Endometrial microvascular endothelial cells (primary cell): ENCODE results near the gene CHRM2. TPM values are rescaled to one million over a fixed set of nuclear protein-coding genes. Genes with fewer than 3 reads are reported as not detected.

Source experiments
- in situ Hi-C: cut with HindIII; loops from 2 replicates; pipeline ENCODE4 v1.10.0; 2017; ENCODE audit warnings: low sequenced_read_pairs, low pct_unique_long_range_greater_than_20kb; ENCODE audit errors: inconsistent ontology term
- total RNA-seq: library from RNA; depleted of rRNA; stranded (reverse); fragments of >200 nt; gene quantifications from one replicate; pipeline ENCODE4 v1.2.3, GENCODE V29; 2015; ENCODE audit errors: inconsistent ontology term

CHRM2 gene
- total RNA-seq, 1 donor from 2014 or later = not detected

DNA sequence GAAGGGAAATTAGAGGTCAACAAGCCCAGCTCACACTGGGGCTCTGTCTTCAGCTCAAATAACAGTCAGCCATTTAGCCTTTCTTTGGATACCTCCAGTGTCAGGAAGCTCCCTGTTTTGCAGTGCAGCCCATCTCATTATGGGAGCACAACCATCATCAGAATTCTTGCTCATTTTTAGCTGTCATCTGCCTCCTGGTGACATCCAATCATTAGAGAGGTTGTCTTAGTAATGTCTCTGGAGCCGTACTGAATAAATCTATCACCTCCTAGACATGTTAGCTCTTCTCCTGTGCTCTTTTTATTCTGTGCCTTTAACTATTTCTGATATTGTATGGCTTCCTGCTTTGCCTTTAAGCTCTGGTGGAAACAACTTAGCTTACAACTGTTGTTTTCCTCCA is 74.5 kb downstream of the CHRM2 start:
- in situ Hi-C loops = no loop called here

DNA sequence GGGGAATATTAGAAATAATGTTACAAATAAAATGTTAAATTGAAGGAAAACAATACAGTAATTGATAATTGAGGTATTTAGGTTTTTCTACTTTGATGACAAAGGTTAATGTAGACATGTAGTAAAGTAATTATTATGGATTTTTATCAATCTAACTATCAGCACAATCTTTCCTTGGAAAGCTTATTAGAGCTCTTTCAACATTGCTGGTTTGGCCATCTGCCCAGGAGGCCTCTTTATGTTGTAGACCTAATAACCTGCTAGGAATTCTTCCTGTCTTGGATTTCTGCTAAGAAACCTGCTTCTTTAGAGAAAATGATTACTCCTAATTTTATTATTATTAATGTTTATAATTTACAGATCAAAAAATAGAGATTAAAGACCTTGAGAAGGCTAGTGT is 78.9 kb downstream of the CHRM2 start:
- in situ Hi-C loops = no loop called here

DNA sequence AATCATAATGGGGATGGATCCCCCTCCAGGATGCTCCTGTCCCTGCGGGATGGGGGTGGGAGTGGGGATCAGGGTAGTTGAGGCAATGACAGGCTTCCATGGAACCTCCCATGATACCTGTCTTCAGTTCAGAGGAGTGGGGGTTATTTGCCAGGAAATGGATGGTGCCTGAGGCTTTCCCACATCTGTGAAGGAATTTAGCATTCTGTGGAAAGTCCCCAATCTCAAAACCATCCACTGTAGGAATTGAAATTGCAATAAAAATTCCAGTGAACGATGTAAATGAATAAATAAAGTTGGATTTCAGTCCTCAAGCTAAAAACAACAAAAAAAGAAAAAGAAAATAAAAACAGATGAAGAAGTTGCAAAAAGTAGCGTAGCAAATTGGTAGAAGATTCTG is 81.9 kb downstream of the CHRM2 start:
- in situ Hi-C loops = no loop called here

DNA sequence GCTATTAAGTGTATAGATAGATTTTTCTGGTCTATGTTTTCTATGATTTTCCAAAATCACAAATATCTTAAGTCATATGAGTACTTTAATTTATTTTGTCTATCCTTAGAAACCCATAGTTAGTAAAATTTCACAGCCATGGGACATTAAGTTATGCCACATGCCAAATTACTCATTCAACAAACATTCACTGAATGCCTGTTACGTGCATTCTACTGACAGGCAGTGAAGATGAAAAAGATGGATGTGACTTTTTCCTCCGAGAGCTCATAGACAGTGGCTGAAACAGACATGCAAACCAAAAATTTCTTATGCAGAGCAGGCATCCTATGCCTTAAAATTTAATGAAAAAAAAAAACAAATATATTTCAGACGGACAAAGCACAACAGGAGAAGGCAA is 84.9 kb downstream of the CHRM2 start:
- in situ Hi-C loops = no loop called here

DNA sequence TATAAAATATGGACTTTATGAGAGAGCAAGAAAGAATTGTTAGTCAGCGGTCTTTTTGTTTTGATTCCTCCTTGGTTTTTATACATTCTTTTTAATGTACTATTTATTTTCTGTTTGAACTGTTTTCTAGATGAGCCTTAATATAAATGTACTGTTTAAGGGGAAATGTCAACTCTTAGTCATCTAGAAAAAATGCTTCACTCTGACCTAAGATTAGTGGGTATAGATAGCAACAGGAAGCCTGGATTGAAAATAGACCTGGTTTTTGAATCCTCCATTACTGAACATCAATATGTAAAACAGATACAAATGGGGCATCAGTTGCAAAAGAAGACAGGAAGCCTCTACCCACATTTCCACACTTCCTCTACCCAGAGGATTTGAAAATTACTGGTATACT is 87.8 kb downstream of the CHRM2 start:
- in situ Hi-C loops = no loop called here

DNA sequence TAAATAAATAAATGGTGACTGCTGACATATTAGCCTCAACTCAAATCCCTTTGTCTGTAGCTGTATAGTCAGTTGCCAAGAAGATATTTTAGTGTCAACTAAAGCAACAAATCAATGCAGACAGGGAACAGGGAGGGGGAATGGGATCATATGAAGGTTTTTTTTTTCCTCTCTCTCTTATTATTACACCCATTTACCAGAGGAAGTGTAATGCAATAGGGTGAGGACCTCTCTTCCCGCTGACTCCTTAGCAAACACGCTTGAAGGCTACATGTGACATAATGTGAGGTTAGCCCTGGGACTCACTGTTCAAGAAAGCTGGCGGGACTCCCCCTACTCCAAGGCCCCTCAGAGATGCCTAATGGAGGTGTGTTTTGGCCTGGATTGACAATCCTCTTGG is 88.2 kb downstream of the CHRM2 start:
- in situ Hi-C loops = no loop called here

DNA sequence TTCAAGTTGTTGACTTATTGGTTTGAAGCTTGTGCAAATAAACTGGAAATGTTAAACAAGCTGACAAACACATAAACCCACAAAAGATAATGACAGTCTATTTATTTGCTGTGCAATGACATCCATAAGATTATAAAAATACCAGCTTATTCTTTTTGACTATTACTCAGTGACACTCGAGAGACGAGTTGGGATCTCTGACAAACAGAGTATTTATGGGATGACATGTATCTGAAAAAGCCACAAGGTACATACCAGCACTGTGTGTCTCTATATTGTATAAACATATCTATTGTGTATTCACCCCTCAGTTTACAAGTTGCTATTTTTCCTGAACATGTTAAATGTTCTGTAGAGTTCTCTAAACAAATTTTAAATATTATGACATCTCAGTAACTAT is 88.9 kb downstream of the CHRM2 start:
- in situ Hi-C loops = no loop called here

DNA sequence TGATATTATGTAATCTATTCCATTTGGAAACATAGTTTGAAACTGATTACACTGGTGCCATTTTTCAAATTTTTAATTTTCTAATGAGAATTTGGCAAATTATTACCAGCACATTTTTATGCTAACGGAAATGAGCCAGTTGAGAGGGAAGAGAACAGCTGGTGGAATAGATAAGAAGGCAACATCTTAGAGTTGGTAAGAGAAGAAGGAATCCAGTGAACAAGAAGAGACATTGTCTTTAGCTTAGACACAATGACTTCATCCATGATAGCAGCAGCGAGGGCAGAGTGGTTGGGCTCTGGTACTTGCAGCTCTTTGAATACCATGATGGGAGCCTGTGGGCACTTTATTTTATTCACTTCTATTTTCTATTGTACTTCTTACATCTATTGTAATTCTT is 89.6 kb downstream of the CHRM2 start:
- in situ Hi-C loops = no loop called here

DNA sequence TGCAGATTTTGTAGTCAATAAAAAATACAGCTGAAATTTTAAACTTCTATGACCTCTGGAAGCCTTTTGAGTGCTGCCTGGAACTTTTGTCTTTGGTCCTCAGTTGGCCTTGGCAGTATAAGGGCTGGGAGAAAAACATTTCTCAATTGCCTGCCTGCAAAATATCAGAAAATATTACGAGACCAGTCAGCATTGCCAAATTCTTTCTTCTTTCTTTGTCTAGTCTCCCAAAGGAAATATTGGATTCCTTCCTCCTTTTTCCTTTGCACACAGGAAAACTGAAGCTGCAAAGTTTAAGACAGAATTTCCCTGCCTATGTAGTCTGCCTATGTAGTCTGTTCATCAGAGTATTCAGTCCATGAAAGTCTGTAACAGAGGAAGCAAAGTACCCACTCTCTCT is 95.9 kb downstream of the CHRM2 start:
- in situ Hi-C loops = no loop called here

DNA sequence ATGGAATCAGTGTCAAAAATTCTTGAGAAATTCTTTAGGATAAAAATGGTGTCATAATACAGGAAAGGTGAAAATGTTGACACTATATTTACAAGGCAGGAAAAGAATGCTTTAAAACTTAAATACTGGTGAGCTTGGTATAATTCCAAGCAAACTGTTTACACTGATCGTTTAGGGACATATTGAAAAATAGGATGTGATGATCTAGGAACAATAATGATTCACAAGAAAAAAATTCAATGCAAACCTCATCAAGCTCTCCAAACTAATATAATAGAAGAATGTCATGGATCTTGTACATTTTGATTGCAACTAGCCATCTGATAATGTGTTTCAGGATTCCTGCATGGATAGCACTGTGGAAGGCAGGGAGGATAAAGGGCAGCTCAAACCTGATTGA is 98.4 kb downstream of the CHRM2 start:
- in situ Hi-C loops = no loop called here

DNA sequence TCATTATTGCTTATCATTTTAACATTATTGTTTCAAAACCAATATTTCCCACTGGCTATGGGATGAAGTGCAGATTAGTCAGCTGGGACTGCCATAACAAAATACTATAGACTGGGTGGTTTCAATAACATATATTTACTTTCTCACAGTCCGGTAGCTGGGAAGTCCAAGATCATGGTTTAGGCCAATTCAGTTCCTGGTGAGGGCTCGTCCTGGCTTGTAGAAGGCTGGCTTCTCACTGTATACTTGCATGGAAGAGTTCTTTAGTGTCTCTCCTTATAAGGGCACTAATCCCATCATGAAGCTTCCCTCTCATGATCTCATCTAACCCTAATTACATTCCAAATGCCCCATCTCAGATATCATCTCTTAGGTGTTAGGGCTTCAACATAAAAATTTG is 101.3 kb downstream of the CHRM2 start:
- in situ Hi-C loops = no loop called here

DNA sequence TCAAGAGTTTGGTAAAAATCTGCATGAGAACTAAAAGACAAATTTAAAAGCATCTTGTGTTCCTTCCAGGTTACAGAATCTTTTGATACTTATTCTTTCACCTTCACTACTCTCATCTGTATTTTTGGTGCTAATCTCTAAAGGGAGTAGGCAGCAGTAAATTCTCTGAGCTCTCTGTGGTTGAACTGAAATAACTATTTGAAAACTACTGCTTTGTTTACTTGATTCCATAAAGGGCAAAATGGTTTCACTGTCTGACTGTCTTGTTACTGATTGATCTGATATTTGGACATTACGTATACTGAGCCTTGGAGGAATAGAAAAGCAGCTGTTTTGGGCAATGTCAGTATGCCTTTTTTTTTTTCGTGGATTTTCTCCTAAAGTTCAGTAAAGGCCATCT is 103.3 kb downstream of the CHRM2 start:
- in situ Hi-C loops = no loop called here

DNA sequence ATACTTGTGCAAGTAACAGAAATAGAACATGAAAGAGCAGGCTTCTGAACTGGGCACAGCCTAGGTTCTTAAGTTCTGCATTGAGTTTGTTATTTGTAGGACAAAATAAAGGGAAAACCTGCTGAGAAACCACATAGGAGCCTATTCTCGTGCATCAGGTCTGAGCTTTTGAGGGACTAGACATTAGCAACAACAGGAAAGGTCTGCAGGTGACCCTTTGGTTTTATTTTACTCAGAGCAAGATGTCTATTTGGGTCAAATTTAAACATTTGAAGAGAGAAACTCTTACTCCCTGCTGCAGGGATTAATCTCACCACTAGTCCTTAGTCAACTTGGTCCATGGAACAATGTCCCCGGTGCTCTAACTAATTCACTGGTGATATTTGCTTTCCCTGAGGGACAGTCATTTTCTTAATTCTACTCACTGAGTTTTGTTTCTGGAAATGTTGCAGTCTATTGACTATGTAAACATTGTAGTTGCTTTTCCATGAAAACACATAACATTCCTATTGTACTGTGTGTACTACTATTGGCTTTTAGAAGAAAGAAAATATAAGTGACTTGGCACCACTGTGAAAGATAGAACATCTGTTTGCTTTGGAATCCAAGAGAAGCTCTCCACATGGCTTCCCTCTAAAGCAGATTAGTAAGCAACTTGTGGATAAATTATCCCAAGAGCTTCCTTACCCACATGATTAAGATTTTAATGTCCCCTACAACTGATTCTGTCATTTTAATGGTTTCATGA is 108.2 kb downstream of the CHRM2 start:
- in situ Hi-C loops = no loop called here

DNA sequence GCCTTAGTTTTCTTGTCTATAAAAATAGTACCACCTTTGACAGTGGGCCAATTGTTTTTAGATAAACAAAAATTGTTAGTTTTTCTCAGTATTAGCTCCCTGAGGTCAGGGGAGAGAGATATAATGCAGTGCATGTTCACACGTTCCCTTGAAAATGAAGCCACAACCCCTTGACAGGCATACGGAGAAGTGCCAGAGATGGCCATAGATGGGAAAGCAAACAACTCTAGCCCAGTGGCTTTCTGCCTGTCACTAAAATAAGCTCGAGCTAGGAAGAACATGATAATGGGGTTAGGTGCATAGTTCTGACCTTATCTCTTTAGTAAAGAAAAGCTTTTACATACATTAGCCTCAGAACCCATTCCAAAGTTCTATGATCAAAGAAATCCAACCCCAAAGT is 124.9 kb downstream of the CHRM2 start:
- in situ Hi-C loops = no loop called here

DNA sequence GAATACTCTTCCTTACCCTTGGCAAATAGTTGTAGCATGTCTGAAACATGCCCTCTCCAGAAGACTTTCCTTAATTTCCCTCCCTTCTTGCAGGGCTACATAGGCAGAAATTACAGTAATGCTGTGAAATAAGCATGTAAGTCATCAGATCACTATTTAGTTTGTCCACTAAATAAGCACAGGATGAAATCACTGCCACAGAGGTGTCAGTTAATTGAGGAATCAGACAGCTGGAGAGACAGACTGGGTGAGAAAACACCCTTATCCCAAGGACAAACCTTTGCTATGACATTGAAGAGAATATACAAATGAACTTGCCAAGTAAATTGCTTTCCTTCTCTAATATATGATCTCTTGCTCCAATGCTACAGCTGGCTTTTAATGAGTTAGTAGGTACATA is 129.3 kb downstream of the CHRM2 start:
- in situ Hi-C loops = no loop called here

DNA sequence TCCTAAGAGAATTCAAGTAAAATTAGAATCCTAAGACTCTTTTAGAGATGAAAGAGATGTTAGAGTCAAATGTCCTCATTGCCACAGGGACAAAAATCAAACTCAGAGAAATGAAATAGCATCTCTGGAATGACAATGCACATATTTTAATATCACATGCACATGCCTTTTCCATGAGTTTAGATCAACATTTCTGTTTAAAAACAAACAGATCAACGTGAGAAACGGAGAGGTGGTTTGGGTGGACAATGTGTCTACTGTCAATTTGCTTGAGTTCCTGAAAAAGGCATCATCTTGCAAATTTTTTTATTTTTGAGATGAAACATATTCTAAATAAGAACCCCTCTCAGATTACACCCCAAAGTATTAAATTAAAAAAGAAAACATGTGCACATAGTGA is 130.0 kb downstream of the CHRM2 start:
- in situ Hi-C loops = no loop called here

DNA sequence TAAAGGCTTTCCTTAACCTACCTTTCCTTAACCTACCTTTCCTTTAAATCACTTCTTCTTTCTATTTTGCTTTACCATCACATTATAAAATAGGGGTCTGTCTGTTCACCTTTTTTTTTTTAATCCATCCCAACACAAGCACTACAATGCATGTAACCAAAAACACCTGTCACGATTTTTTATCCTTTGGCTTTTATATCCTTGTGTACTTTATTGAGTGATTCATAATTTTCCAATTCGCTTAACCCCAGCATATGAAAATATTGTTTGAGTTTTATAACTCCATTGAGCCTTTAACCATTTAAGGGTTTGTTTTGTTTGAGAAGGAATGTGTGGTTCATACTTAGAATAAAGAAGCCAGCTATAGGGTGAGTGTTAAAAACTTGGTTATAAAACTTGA is 132.2 kb downstream of the CHRM2 start:
- in situ Hi-C loops = no loop called here

DNA sequence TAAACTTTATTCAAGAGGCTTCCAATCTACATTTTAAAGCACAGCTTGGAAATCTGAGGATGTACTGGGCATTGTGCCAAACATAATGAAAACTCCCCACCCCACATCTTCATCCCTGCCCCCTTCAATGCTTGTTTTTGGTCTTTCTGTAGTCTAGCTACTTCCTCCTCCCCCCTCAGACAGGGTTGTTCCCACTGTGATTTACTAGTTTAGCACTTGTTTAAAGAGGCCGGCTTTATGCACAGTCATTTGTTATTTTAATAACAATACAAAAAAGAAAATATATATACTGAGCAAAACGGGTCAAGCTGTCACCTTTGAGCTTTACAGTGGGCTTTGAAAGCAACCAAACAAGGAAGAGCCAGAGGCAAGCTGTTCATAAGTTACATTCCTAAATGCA is 132.6 kb downstream of the CHRM2 start:
- in situ Hi-C loops = no loop called here

DNA sequence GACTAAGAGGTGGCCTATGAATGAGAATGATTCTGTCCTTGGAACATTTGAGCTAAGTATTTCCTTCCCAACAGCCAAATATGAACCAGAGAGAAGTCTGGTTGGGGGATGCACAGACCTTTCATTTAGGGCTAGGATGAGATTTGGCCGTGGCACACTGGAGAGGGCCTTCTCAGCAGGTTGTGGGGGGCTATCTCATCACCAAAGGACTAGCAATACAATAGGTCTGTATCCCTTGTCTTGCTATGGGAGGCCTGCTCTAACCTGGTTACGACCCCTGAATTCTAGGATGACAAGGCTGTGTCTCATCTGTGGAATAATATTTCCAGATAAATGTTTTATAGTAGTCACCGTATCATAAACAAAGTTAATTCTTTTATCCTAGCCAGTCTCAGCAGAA is 133.0 kb downstream of the CHRM2 start:
- in situ Hi-C loops = no loop called here

DNA sequence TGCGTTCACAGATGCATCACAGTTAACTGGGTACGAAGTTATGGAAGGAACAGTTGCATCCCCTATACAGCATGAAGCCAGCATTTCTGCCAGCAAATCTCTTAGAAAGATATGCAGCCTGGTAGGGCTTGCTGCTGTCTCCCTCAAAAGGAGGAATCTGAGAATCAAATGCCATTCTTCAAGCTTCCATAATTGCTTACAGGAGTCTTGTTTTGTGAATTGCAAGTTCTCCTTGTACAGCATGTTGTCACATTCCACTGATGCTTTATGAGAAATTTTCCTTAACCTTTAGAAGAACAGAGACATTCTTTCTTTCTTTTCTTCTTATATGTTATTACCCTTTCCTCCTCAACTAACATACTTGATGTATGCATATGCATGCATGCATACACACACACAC is 134.6 kb downstream of the CHRM2 start:
- in situ Hi-C loops = no loop called here

DNA sequence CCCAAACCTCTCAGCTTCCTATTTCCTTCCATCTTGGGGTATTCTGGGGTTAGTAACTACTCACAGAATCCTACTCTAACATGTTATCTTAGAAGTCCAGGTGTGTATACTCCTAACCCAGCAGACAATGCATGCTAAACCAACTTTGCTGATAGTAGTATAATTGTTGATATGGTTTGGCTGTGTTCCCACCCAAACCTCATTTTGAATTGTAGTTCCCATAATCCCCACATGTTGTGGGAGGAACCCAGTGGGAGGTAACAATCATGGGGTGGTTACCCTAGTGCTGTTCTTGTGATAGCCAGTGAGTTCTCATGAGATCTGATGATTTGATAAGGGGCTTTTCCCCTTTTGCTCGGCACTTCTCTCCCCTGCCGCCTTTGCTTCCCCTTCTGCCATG is 135.1 kb downstream of the CHRM2 start:
- in situ Hi-C loops = no loop called here
